Bone marrow (tissue), 2 donors: ENCODE results near the gene KCNIP3.
"Not testable (repeated sequence)": the region's sequence is repeated elsewhere in the genome, so short reads cannot be mapped to it uniquely, and the experiment has no call there.

ENCODE experiments used
- DNase-seq, 2 donors: peaks; one replicate each; lab custom pipeline; 2025; lab: John Stamatoyannopoulos, UW

Gene KCNIP3

GRCh38 chr2:95346738-95347671 is 49.9 kb downstream of the KCNIP3 start:
- no peak for DNase-seq

GRCh38 chr2:95347681-95348608 is 50.8 kb downstream of the KCNIP3 start:
- DNase-seq: no peak

DNA sequence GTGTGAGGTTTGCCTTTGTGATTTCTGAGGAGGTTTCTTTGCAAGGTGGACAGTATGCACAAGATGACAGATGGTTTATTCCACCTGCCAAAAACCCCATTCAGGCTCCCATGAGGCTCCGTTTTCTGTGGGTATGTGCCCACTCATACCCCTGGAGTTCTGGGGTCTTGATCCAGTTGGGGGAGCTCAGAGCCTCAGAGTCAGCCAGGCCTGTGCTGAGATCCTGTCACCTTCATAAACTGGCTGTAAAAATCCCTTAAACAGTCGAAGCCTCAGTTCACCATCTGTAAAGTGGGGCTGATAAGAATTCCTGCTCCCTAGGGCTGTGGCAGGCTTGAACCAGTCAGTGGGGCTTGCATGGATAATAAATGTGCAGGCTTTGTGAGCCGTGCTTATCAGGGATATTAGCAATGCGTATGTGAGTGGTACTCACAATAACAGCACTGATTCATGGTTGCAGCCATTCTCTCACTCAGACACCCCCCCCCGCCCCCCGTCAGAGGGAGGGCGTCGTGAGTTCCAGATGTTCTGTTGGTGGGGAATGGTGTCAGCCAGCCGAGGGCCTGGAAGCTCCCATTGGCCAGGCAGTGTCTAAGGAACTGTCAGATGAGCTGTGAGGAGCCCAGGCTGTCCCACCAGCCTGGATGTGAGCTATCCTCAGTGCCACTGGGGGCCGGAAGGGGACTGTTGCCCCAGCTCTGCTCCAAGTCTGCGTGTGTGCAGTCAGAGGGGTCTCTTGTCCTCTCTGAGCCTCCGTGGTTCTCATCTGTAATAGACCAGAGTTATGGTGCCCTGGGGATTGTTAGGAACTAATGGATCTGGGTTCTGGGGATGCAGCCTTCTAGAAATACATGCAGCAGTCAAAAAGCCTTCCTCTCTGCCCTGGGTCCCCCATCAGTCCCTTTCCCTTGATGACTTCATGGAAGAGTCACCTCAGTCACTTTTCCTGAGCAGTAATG is 51.7 kb downstream of the KCNIP3 start:
- DNase-seq: no peak

GRCh38 chr2:95349568-95350322 is 52.6 kb downstream of the KCNIP3 start:
- no peak for DNase-seq

- no peak for DNase-seq
These were observed 53.2 kb downstream of the KCNIP3 start for GRCh38 chr2:95350368-95350767.

- no peak for DNase-seq
These were observed 53.8 kb downstream of the KCNIP3 start for GRCh38 chr2:95350774-95351597.

- no peak for DNase-seq
These were observed 54.4 kb downstream of the KCNIP3 start for GRCh38 chr2:95351598-95351915.

- DNase-seq: no peak
These were observed 55.3 kb downstream of the KCNIP3 start for GRCh38 chr2:95352310-95353054.

GRCh38 chr2:95353055-95353575 is 56.0 kb downstream of the KCNIP3 start:
- DNase-seq: no peak

- DNase-seq: no peak
These were observed 56.7 kb downstream of the KCNIP3 start for GRCh38 chr2:95353613-95354468.

- no peak for DNase-seq
These were observed 57.3 kb downstream of the KCNIP3 start for GRCh38 chr2:95354469-95354901.

DNA sequence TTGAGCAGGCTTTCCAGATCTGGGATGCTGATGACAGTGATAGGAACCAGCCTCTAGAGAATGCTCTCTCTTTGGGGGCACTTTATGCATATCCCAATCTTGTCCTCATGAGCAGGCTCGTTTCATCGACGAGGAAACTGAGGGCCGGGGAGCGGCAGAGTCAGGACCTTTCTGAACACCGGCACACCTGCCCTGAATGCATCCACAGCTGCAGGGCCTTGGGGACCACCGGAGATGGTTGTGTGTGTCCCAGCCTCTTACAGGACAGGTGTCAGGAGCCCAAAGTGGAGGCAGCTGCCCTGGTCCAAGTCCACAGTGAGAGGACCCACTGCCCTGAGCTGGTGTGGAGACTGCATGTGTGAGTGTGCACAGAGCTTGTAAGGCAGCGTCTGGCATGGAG is 57.8 kb downstream of the KCNIP3 start:
- no peak for DNase-seq

DNA sequence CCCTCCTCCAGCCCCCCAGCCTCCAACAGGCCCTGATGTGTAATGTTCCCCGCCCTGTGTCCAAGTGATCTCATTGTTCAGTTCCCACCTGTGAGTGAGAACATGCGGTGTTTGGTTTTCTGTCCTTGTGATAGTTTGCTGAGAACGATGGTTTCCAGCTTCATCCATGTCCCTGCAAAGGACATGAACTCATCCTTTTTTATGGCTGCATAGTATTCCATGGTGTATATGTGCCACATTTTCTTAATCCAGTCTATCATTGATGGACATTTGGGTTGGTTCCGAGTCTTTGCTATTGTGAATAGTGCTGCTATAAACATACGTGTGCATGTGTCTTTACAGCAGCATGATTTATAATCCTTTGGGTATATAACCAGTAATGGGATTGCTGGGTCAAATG is 58.3 kb downstream of the KCNIP3 start:
- DNase-seq: not testable (repeated sequence)

- DNase-seq: no peak
These were observed 59.9 kb downstream of the KCNIP3 start for GRCh38 chr2:95356821-95357700.

- no peak for DNase-seq
These were observed 60.7 kb downstream of the KCNIP3 start for GRCh38 chr2:95357717-95358280.

- DNase-seq: no peak
These were observed 61.9 kb downstream of the KCNIP3 start for GRCh38 chr2:95359031-95359430.

- no peak for DNase-seq
These were observed 62.4 kb downstream of the KCNIP3 start for GRCh38 chr2:95359501-95359930.
